Measurements from ENCODE around the gene RFTN1. TPM values are rescaled to one million over a fixed set of nuclear protein-coding genes. Genes with fewer than 3 reads are reported as not detected.

Gene RFTN1
- total RNA-seq, 4 donors from 2014 or later, result 11.2 to 39.5 (median 25.6) TPM

DNA sequence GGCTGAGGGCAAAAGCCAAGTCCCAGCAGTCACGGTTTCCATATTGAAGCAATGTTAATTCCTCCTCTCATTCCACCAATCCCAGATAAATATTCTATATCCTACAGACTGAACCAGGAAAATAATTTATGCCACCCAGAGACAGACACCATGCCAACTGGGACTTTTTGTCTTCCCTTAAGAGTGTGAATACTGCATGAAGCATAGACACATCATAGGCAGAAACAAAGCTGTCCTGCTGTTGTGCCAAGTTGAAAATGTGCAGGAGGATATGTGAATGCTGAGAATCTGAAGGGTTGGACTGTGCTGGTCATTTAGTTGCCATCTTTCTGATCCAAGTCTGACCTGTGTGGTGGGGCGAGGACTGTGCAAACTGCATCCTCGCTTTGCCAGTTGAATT, 37.7 kb downstream of the RFTN1 start:
- TF ChIP-seq, protein P1, sequence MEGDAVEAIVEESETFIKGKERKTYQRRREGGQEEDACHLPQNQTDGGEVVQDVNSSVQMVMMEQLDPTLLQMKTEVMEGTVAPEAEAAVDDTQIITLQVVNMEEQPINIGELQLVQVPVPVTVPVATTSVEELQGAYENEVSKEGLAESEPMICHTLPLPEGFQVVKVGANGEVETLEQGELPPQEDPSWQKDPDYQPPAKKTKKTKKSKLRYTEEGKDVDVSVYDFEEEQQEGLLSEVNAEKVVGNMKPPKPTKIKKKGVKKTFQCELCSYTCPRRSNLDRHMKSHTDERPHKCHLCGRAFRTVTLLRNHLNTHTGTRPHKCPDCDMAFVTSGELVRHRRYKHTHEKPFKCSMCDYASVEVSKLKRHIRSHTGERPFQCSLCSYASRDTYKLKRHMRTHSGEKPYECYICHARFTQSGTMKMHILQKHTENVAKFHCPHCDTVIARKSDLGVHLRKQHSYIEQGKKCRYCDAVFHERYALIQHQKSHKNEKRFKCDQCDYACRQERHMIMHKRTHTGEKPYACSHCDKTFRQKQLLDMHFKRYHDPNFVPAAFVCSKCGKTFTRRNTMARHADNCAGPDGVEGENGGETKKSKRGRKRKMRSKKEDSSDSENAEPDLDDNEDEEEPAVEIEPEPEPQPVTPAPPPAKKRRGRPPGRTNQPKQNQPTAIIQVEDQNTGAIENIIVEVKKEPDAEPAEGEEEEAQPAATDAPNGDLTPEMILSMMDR (IDR thresholded peaks at IDR 0.05), result no peak
- no peak for TF ChIP-seq POLR2A (IDR thresholded peaks at IDR 0.05)
- intact Hi-C loops (cut with DNase I; ENCODE audit: low total_unique reads), result no loop called here
- H3K4me3 ChIP-seq (ENCODE audit: low read depth, poor library complexity, severe bottlenecking), result no peak overlapping the region

DNA sequence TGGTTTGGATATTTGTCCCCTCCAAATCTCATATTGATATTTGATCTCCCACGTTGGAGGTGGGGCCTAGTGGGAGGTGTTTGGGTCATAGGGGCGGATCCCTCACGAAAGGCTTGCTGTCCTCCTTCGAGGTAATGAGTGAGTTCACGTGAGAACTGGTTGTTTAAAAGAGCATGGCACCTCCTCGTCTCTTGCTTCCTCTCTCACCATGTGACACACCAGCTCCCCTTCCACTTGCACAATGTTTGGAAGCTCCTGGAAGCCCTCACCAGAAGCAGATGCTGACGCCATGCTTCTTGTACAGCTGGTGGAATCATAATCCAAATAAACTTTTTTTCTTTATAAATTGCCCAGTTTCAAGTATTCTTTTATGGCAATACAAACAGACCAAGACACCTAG, 38.6 kb downstream of the RFTN1 start:
- whole genome bisulfite sequencing, 2 donors, result 81 to 86% methylated on average over 7 of the region's 7 CpGs
- no peak for TF ChIP-seq POLR2A (IDR thresholded peaks at IDR 0.05)
- no peak overlapping the region for H3K4me3 ChIP-seq (ENCODE audit: low read depth, poor library complexity, severe bottlenecking)
- no peak for DNase-seq (ENCODE audit: low spot score in 2 of 2)
- intact Hi-C loops (cut with DNase I; ENCODE audit: low total_unique reads), result no loop called here

More for the DNA sequence above, 37.7 kb downstream of the RFTN1 start:
- no peak for DNase-seq (ENCODE audit: low spot score in 2 of 2)
- 94 to 100% methylated on average over 3 of the region's 3 CpGs for WGBS, 2 donors

DNA sequence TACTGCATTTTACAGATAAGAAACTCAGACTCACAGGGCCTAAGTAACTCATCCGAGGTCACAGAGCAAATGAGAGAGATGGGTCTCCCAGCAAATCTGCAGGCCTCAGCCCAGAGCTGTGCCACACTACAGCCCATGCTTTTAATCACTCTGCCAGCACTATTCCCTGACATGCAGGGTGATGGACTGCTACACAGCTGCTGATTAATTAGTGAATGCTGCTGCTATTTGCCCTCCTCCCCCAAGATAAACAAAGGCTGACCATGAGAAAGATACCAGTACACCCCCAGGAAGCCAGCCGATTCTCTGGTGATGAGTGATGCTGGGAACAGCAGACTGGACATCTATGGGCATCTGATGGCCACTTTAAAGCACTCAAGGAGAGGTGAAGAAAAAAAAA, 39.3 kb downstream of the RFTN1 start:
- 82 to 89% methylated on average over 2 of the region's 2 CpGs for WGBS, 2 donors
- DNase-seq (ENCODE audit: low spot score in 2 of 2), result no peak
- no peak for TF ChIP-seq POLR2A (IDR thresholded peaks at IDR 0.05)
- TF ChIP-seq, protein P1 (IDR thresholded peaks at IDR 0.05), result no peak
- H3K4me3 ChIP-seq (ENCODE audit: low read depth, poor library complexity, severe bottlenecking), result no peak overlapping the region
- intact Hi-C loops (cut with DNase I; ENCODE audit: low total_unique reads), result no loop called here

DNA sequence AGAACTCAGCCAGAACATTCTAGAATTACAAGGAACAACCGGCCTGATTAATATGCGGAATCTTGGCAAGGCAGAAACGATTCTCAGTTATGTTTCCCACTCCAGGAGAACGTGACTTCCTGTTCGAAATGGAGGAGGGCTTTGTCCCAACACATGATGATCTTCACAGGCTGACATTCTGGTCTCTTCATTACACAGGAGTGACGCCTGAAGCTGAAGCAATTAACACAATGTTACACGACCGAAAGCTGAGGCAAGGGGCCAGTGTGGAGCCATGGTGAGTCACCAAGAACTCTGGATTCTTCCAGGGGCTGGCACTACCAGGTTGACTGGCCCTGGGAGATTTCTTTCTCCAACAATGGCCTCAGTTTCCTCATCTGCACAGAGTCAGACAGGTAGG, 40.9 kb downstream of the RFTN1 start:
- DNase-seq (ENCODE audit: low spot score in 2 of 2), result no peak

GRCh38 chr3:16471897-16472296, 41.6 kb downstream of the RFTN1 start:
- no peak for TF ChIP-seq POLR2A (IDR thresholded peaks at IDR 0.05)
- TF ChIP-seq, protein P1 (IDR thresholded peaks at IDR 0.05), result no peak
- DNase-seq (ENCODE audit: low spot score in 2 of 2), result no peak
- H3K4me3 ChIP-seq (ENCODE audit: low read depth, poor library complexity, severe bottlenecking), result no peak overlapping the region
- intact Hi-C loops (cut with DNase I; ENCODE audit: low total_unique reads), result no loop called here
- WGBS, 2 donors, result 94 to 96% methylated on average over 3 of the region's 3 CpGs

More for the DNA sequence above, 40.9 kb downstream of the RFTN1 start:
- WGBS, 2 donors, result 66 to 81% methylated on average over 8 of the region's 8 CpGs
- intact Hi-C loops (cut with DNase I; ENCODE audit: low total_unique reads), result no loop called here
- no peak for TF ChIP-seq POLR2A (IDR thresholded peaks at IDR 0.05)
- TF ChIP-seq, protein P1 (IDR thresholded peaks at IDR 0.05), result no peak
- no peak overlapping the region for H3K4me3 ChIP-seq (ENCODE audit: low read depth, poor library complexity, severe bottlenecking)

GRCh38 chr3:16470590-16470989, 42.9 kb downstream of the RFTN1 start:
- no peak for TF ChIP-seq POLR2A (IDR thresholded peaks at IDR 0.05)
- TF ChIP-seq, protein P1 (IDR thresholded peaks at IDR 0.05), result no peak
- WGBS, 2 donors, result 88 to 93% methylated on average over 1 of the region's 1 CpG
- DNase-seq (ENCODE audit: low spot score in 2 of 2), result no peak
- intact Hi-C loops (cut with DNase I; ENCODE audit: low total_unique reads), result no loop called here
- H3K4me3 ChIP-seq (ENCODE audit: low read depth, poor library complexity, severe bottlenecking), result no peak overlapping the region

Measured in lower leg skin (tissue), 4 donors.